Measurements from ENCODE around the gene CALB2.

The CALB2 gene

GRCh38 chr16:71365021-71365420, 6.5 kb downstream of the CALB2 start:
- no peak for DNase-seq (ENCODE audit: low spot score)
- TF ChIP-seq CTCF (IDR thresholded peaks at IDR 0.05; ENCODE audit: extremely low read depth, missing control alignments): no peak

GRCh38 chr16:71367241-71367976, 8.9 kb downstream of the CALB2 start:
- peak; percentile 73 for TF ChIP-seq CTCF (IDR thresholded peaks at IDR 0.05; ENCODE audit: extremely low read depth, missing control alignments)

DNA sequence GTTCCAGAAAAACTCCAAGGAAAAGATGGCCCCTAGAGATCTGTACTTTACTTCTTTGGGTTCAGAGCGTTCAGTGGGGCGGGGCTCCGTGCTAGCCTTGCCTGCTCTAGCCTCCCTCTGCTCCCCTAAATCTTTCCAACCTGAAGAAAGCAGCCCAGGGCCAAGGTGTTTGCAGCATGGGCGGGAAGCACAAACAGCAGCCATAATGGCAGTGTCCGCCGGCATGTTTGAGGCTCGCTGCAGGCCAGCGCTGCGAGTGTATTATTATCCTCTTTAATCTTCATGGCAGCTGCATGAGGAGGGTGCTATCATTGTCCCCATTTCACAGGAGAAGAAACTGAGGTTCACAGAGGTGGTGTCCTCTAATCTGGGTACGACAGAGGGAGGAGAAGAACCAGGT, 10.4 kb downstream of the CALB2 start:
- TF ChIP-seq CTCF (IDR thresholded peaks at IDR 0.05; ENCODE audit: extremely low read depth, missing control alignments): no peak
- DNase-seq (ENCODE audit: low spot score): no peak

More at GRCh38 chr16:71367241-71367976, 8.9 kb downstream of the CALB2 start:
- DNase-seq (ENCODE audit: low spot score): peak; percentile 65

- TF ChIP-seq CTCF (IDR thresholded peaks at IDR 0.05; ENCODE audit: extremely low read depth, missing control alignments): no peak
- no peak for DNase-seq (ENCODE audit: low spot score)
These were observed 11.0 kb downstream of the CALB2 start for GRCh38 chr16:71369494-71369893.

- TF ChIP-seq CTCF (IDR thresholded peaks at IDR 0.05; ENCODE audit: extremely low read depth, missing control alignments): no peak
- DNase-seq (ENCODE audit: low spot score): no peak
These were observed 12.7 kb downstream of the CALB2 start for GRCh38 chr16:71371237-71371636.

DNA sequence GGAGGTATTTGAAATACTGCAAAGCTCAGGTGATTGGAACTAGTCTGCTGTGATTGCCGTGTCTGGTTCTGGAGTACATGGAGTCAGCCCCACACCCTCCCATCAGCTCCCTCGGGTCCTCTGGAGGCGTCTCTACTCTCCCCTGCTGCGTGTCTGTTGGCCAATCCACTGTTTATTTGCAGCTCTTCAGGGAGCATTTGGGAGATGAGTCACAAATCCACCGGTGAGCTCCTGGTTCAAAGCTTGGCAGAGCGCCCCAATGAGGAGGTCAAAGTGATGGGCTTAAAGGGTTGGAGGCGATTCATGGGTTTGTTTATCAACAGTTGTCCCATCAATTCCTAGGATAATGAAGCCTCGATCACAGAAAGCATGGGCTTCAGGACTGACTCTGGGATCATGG, 14.6 kb downstream of the CALB2 start:
- no peak for DNase-seq (ENCODE audit: low spot score)
- TF ChIP-seq CTCF (IDR thresholded peaks at IDR 0.05; ENCODE audit: extremely low read depth, missing control alignments): no peak

- no peak for TF ChIP-seq CTCF (IDR thresholded peaks at IDR 0.05; ENCODE audit: extremely low read depth, missing control alignments)
- DNase-seq (ENCODE audit: low spot score): no peak
These were observed 18.1 kb downstream of the CALB2 start for GRCh38 chr16:71376465-71377157.

Measured in GM20000 (cell line).